Left ventricle myocardium inferior (tissue), 1 donor: ENCODE measurements around the gene SCTR. TPM values are rescaled to one million over a fixed set of nuclear protein-coding genes. Genes with fewer than 3 reads are reported as not detected.

Experiments used
- DNase-seq: peaks from one replicate; pipeline ENCODE4 v3.0.0-alpha.2; 2020
- H3K27ac ChIP-seq: fragments of 200-600 bp; replicated peaks from 2 replicates; pipeline ENCODE4 v1.8.0; 2021
- H3K27me3 ChIP-seq: fragments of 200-600 bp; 2 replicates; pipeline ENCODE4 v1.8.0; 2021; ENCODE audit warnings: low read depth
- H3K36me3 ChIP-seq: fragments of 200-600 bp; 2 replicates; pipeline ENCODE4 v1.8.0; 2021
- H3K4me1 ChIP-seq: fragments of 200-600 bp; 2 replicates; pipeline ENCODE4 v1.8.0; 2021
- H3K4me3 ChIP-seq: fragments of 200-600 bp; 2 replicates; pipeline ENCODE4 v1.8.0; 2021; ENCODE audit warnings: mild to moderate bottlenecking, moderate library complexity
- H3K9me3 ChIP-seq: fragments of 200-600 bp; replicated peaks from 2 replicates; pipeline ENCODE4 v1.8.0; 2021
- intact Hi-C: fragments of 100-400 bp; cut with micrococcal nuclease; formaldehyde crosslinking; loops from one replicate; pipeline ENCODE4 v1.11.0; 2022
- total RNA-seq: library from RNA; stranded (reverse); fragmentation: NEBNext Ultra II Directional; extraction: Animal tissue kit (Norgen Biotek cat#: 25700); gene quantifications from one replicate; pipeline ENCODE4 v1.2.1, GENCODE V29; 2021
- TF ChIP-seq, protein P1 (sequence below): fragments of 200-600 bp; IDR thresholded peaks from 2 replicates; pipeline ENCODE4 v1.8.0; 2021; ENCODE audit warnings: antibody characterized with exemption, mild to moderate bottlenecking, borderline replicate concordance
- donor health status: DM: no; HTN: yes; CAD: no; lungs with severe emphysema.

SCTR gene
- total RNA-seq, 1 donor from 2014 or later = 1.2 TPM

DNA sequence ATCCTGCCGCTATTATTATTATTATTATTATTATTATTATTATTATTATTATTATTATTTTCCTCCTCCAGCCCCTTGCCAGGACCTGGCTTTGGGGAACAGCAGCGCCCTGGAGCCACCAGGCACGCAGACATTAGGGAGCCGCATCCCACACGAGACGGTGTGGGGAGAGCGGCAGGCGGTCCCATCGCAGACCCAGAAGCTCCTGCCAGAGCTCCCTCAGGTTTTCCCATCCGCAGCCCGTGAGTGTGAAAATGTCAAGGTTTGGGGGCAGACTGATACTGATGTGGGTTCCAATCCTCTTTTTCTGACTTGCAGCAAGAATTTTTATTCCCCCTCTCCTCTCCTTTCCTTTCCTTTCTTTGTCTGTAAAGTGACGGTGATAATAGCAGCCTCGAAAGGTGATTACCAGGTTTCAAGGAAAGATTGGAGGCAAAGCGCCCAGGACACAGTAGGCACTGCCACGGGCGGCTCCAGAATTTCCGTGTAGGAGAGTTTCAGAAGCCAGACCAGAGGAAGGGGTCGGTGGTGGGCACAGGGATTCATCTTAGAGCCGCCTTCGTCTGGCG is 816 bp downstream of the SCTR start:
- Histone ChIP-seq H3K36me3 (no peaks in the 10 kb centered on the region), H3K27ac (no peak overlapping the region), H3K4me3 (peak overlapping the region; percentile 54), H3K9me3 (no peaks in the 10 kb centered on the region), H3K27me3 (peaks cover 62% of the 10 kb centered on the region), H3K4me1 (peaks cover 4% of the 10 kb centered on the region)
- intact Hi-C loops = no loop called here
- TF ChIP-seq, protein P1, sequence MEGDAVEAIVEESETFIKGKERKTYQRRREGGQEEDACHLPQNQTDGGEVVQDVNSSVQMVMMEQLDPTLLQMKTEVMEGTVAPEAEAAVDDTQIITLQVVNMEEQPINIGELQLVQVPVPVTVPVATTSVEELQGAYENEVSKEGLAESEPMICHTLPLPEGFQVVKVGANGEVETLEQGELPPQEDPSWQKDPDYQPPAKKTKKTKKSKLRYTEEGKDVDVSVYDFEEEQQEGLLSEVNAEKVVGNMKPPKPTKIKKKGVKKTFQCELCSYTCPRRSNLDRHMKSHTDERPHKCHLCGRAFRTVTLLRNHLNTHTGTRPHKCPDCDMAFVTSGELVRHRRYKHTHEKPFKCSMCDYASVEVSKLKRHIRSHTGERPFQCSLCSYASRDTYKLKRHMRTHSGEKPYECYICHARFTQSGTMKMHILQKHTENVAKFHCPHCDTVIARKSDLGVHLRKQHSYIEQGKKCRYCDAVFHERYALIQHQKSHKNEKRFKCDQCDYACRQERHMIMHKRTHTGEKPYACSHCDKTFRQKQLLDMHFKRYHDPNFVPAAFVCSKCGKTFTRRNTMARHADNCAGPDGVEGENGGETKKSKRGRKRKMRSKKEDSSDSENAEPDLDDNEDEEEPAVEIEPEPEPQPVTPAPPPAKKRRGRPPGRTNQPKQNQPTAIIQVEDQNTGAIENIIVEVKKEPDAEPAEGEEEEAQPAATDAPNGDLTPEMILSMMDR = no peak
- DNase-seq = no peak

DNA sequence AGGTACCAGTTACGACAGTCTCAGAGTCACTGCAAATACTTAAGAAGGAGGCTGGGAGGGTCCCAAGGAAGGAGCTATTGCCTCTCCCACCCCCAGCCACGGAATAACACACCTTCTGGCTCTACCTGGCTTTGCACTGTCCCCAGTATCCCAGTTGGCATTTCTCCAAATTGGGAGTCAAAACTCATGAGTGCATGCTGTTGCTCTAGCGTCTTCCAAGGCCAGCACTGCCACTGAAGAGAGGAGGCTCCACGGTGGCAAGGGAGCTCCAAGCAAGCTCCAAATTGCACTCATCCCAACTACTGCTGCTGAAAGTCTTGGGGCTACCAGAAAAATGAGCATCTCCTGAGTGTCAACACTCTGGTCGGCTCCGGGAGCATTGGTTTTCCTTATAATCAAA is 1.6 kb downstream of the SCTR start:
- Histone ChIP-seq H3K4me1 (peaks cover 4% of the 10 kb centered on the region), H3K27ac (no peak overlapping the region), H3K36me3 (no peaks in the 10 kb centered on the region), H3K9me3 (no peaks in the 10 kb centered on the region), H3K4me3 (no peak overlapping the region), H3K27me3 (peaks cover 56% of the 10 kb centered on the region)
- intact Hi-C loops = no loop called here
- TF ChIP-seq, protein P1 = no peak
- no peak for DNase-seq

DNA sequence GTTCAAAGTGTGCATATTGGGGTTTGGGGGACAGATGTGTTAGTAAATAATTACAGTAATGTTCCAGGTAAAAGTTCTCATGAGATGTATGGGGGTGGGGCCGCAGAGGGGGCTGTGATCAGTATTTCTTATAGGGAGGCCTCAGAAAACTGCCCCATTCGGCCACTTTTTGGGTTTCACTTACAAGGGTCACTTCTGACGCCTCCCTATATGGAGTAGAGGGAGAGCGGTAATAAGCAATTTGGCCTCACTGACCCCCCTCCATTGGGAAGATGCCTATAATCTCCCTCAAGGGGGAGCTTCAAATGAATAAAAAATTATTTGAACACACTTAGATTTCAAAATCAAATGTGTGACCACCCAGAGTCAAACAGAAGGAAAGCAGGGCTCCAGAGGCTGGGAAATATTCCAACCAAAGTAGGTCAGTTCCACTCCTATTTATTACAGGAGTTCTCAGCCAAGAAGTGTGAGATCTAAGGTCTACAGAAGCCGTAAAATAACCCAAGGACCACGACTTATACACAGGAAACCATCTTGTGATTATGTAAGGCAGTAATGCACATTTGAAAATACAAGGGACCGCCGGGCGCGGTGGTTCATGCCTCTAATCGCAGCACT is 2.7 kb downstream of the SCTR start:
- Histone ChIP-seq H3K36me3 (no peaks in the 10 kb centered on the region), H3K4me3 (no peak overlapping the region), H3K27me3 (peaks cover 49% of the 10 kb centered on the region), H3K27ac (no peak overlapping the region), H3K9me3 (no peaks in the 10 kb centered on the region), H3K4me1 (peaks cover 4% of the 10 kb centered on the region)
- DNase-seq = no peak
- TF ChIP-seq, protein P1 = no peak
- intact Hi-C loops = no loop called here

DNA sequence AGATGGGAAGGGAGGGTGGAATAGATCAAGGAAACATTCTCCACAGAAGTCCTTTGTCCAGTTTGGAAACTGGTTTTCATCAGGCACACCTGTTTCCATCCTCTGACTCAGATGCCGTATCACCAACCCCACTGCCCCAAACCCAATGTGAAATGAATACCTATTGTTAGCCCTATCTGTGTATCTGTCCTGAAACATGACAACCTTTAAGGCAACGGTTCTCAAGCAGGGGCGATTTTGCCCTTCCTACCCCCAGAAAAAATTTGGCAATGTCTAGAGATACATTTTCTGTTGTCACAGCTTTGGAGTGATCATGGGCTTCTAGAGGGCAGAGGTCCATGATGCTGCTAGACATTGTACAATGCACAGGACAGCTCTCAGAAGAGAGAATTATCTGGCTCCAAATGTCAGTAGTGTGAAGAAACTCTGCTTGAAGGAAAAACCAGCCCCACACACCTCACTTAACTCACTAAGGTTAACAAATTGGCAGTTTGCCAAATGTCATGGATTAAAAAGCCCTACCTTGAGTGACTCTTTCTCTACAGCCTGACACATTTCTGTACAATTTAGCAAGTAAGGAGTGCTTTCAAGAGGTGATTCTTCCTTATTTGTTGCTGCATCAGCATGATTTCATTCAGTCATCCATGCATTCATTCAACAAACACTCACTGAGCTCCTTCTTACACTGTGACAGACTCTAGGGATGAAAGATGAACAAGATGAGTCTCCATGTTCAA is 3.4 kb downstream of the SCTR start:
- TF ChIP-seq, protein P1 = no peak
- peaks cover 46% of the 10 kb centered on the region for H3K27me3 ChIP-seq
- no peak overlapping the region for H3K27ac ChIP-seq
- intact Hi-C loops = no loop called here
- H3K4me3 ChIP-seq = no peak overlapping the region
- no peaks in the 10 kb centered on the region for H3K36me3 ChIP-seq
- no peak for DNase-seq
- H3K4me1 ChIP-seq = peaks cover 4% of the 10 kb centered on the region
- H3K9me3 ChIP-seq = no peaks in the 10 kb centered on the region

DNA sequence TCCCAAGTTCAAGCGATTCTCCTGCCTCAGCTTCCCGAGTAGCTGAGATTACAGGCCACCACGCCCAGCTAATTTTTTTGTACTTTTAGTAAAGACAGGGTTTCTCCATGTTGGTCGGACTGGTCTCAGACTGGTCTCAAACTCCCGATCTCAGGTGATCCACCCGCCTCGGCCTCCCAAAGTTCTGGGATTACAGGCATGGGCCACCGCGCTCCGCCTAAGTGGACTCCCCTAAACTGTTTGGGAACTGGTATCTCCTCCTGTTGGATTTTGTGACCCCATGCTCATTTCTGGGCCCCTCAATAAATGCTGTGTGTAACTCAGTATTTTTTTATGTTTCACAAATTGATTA is 5.2 kb downstream of the SCTR start:
- no peak for DNase-seq
- Histone ChIP-seq H3K4me1 (peaks cover 4% of the 10 kb centered on the region), H3K27me3 (peaks cover 35% of the 10 kb centered on the region), H3K4me3 (no peak overlapping the region), H3K27ac (no peak overlapping the region), H3K36me3 (no peaks in the 10 kb centered on the region), H3K9me3 (no peaks in the 10 kb centered on the region)
- TF ChIP-seq, protein P1 = no peak
- intact Hi-C loops = no loop called here
